RWPE2 (cell line): ENCODE data around the gene PDLIM7.

Experiments
- ATAC-seq: fragments of 200-7000 bp; cut with Tn5 transposase; 3 replicates; pipeline ENCODE4 v1.9.1; 2021; ENCODE audit warnings: low read depth
- DNase-seq: peaks from one replicate; pipeline ENCODE4 v3.0.0-alpha.2; 2020; ENCODE audit warnings: low spot score
- H3K27ac ChIP-seq: fragments of 450-650 bp; 2 replicates; pipeline ENCODE4 v1.5.1; 2017; ENCODE audit warnings: mild to moderate bottlenecking; ENCODE audit not compliant: poor library complexity, severe bottlenecking
- H3K27me3 ChIP-seq: fragments of 250-450 bp; sonication (Bioruptor Pico); 2 replicates; pipeline ENCODE4 v1.5.1; 2021; ENCODE audit warnings: mild to moderate bottlenecking, moderate library complexity; ENCODE audit not compliant: insufficient read depth, poor library complexity, severe bottlenecking
- H3K36me3 ChIP-seq: fragments of 250-450 bp; sonication (Bioruptor Pico); 2 replicates; pipeline ENCODE4 v1.5.1; 2020; ENCODE audit warnings: low read depth, mild to moderate bottlenecking, moderate library complexity
- H3K4me1 ChIP-seq: fragments of 250-450 bp; sonication (Bioruptor Pico); 2 replicates; pipeline ENCODE4 v1.5.1; 2021; ENCODE audit warnings: mild to moderate bottlenecking, moderate library complexity; ENCODE audit not compliant: insufficient read depth, poor library complexity, severe bottlenecking
- H3K4me3 ChIP-seq: fragments of 250-450 bp; sonication (Bioruptor Pico); 2 replicates; pipeline ENCODE4 v1.5.1; 2021; ENCODE audit warnings: mild to moderate bottlenecking, moderate library complexity; ENCODE audit not compliant: severe bottlenecking
- H3K9me3 ChIP-seq: fragments of 250-450 bp; sonication (Bioruptor Pico); 2 replicates; pipeline ENCODE4 v1.5.1; 2021; ENCODE audit warnings: mild to moderate bottlenecking, moderate library complexity; ENCODE audit not compliant: severe bottlenecking
- CTCF ChIP-seq: fragments of 450-650 bp; IDR thresholded peaks from one replicate; pipeline ENCODE4 v1.5.1; 2017; ENCODE audit warnings: mild to moderate bottlenecking, moderate library complexity; ENCODE audit not compliant: poor library complexity, severe bottlenecking

Gene PDLIM7

GRCh38 chr5:177444106-177445051 lies 53.0 kb downstream of the PDLIM7 start:
- Histone ChIP-seq H3K27ac (no peak overlapping the region), H3K9me3 (no peaks in the 10 kb centered on the region), H3K4me1 (peaks cover 9% of the 10 kb centered on the region), H3K36me3 (no peaks in the 10 kb centered on the region), H3K4me3 (no peak overlapping the region), H3K27me3 (no peaks in the 10 kb centered on the region)
- TF ChIP-seq CTCF = no peak
- ATAC-seq (no peak), DNase-seq (no peak)

GRCh38 chr5:177443144-177443983 lies 54.0 kb downstream of the PDLIM7 start:
- no peak for DNase-seq
- H3K4me3 ChIP-seq = no peak overlapping the region
- H3K4me1 ChIP-seq = peaks cover 4% of the 10 kb centered on the region
- no peak for TF ChIP-seq CTCF
- no peaks in the 10 kb centered on the region for H3K9me3 ChIP-seq
- H3K27ac ChIP-seq = peak overlapping the region; percentile 0
- no peaks in the 10 kb centered on the region; the same call in 1 of the 2 replicates for H3K36me3 ChIP-seq
- no peak for ATAC-seq
- no peaks in the 10 kb centered on the region for H3K27me3 ChIP-seq

- no peak for TF ChIP-seq CTCF
- peak; percentile 3 for ATAC-seq
- no peaks in the 10 kb centered on the region for H3K27me3 ChIP-seq
- peak overlapping the region; percentile 0 for H3K27ac ChIP-seq
- H3K4me3 ChIP-seq = no peak overlapping the region
- no peak for DNase-seq
- H3K9me3 ChIP-seq = no peaks in the 10 kb centered on the region
- peaks cover 10% of the 10 kb centered on the region for H3K36me3 ChIP-seq
- no peaks in the 10 kb centered on the region for H3K4me1 ChIP-seq
Measured at GRCh38 chr5:177442066-177442826, 55.2 kb downstream of the PDLIM7 start.

GRCh38 chr5:177440990-177441780 lies 56.2 kb downstream of the PDLIM7 start:
- no peaks in the 10 kb centered on the region for H3K27me3 ChIP-seq
- DNase-seq (no peak), ATAC-seq (0 out of 3 replicates have a peak, but pooled peaks have one; percentile 0)
- H3K27ac ChIP-seq = no peak overlapping the region
- no peaks in the 10 kb centered on the region for H3K9me3 ChIP-seq
- H3K4me3 ChIP-seq = no peak overlapping the region
- H3K4me1 ChIP-seq = no peaks in the 10 kb centered on the region
- peaks cover 20% of the 10 kb centered on the region for H3K36me3 ChIP-seq
- TF ChIP-seq CTCF = no peak
